Esophagus squamous epithelium (tissue), 4 donors: ENCODE data around the gene LIMCH1.

Experiments used
- CTCF ChIP-seq, 6 experiments: fragments of 450-650 bp in 4 of 6; fragments of 200-600 bp in 2 of 6; sonication (generic) in 2 of 6; IDR thresholded peaks; one replicate each; pipeline ENCODE4 v1.5.1; 2016 to 2019; ENCODE audit warnings: antibody characterized with exemption in 6 of 6, mild to moderate bottlenecking in 4 of 6, moderate library complexity in 4 of 6
- POLR2A ChIP-seq, 4 donors: fragments of 450-650 bp; IDR thresholded peaks; one replicate each; pipeline ENCODE4 v1.6.1; 2017; ENCODE audit warnings: antibody characterized with exemption in 4 of 4, mild to moderate bottlenecking in 4 of 4, moderate library complexity in 3 of 4

GRCh38 chr4:41548305-41548880, 10.4 kb downstream of the LIMCH1 start:
- TF ChIP-seq CTCF (IDR thresholded peaks at IDR 0.05) (no peak), POLR2A (IDR thresholded peaks at IDR 0.05) (no peak)
